Measurements from ENCODE around the gene RNF43.

GRCh38 chr17:58416396-58416795, 938 bp downstream of the RNF43 start:
- TF ChIP-seq POLR2AphosphoS5 (IDR thresholded peaks at IDR 0.05) = no peak
- TF ChIP-seq, protein P1, sequence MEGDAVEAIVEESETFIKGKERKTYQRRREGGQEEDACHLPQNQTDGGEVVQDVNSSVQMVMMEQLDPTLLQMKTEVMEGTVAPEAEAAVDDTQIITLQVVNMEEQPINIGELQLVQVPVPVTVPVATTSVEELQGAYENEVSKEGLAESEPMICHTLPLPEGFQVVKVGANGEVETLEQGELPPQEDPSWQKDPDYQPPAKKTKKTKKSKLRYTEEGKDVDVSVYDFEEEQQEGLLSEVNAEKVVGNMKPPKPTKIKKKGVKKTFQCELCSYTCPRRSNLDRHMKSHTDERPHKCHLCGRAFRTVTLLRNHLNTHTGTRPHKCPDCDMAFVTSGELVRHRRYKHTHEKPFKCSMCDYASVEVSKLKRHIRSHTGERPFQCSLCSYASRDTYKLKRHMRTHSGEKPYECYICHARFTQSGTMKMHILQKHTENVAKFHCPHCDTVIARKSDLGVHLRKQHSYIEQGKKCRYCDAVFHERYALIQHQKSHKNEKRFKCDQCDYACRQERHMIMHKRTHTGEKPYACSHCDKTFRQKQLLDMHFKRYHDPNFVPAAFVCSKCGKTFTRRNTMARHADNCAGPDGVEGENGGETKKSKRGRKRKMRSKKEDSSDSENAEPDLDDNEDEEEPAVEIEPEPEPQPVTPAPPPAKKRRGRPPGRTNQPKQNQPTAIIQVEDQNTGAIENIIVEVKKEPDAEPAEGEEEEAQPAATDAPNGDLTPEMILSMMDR (IDR thresholded peaks at IDR 0.05) = no peak
- TF ChIP-seq EP300 (IDR thresholded peaks at IDR 0.05; ENCODE audit: low read depth) = no peak
- no peak for TF ChIP-seq POLR2A (IDR thresholded peaks at IDR 0.05)
